ENCODE results near the gene GHRHR.

GRCh38 chr7:31004393-31004792 is 40.6 kb downstream of the GHRHR start:
- TF ChIP-seq CTCF (IDR thresholded peaks at IDR 0.05) (no peak), POLR2A (IDR thresholded peaks at IDR 0.05) (no peak), POLR2AphosphoS5 (IDR thresholded peaks at IDR 0.05) (no peak)
